Osteocyte (in vitro differentiated cells): ENCODE data around the gene KAZALD1. TPM values are rescaled to one million over a fixed set of nuclear protein-coding genes. Genes with fewer than 3 reads are reported as not detected.

Source experiments
- DNase-seq: peaks from one replicate; pipeline ENCODE4 v3.0.0; 2021; ENCODE audit warnings: mixed read lengths; ENCODE audit not compliant: unreplicated experiment; ENCODE audit errors: extremely low spot score
- H3K27ac Mint-ChIP-seq: one replicate; pipeline ENCODE4 v1.8.0; 2021; ENCODE audit warnings: mild to moderate bottlenecking, mixed read lengths; ENCODE audit not compliant: unreplicated experiment
- H3K27me3 Mint-ChIP-seq: one replicate; pipeline ENCODE4 v1.8.0; 2021; ENCODE audit warnings: mixed read lengths; ENCODE audit not compliant: unreplicated experiment
- H3K36me3 Mint-ChIP-seq: one replicate; pipeline ENCODE4 v1.8.0; 2021; ENCODE audit warnings: mixed read lengths; ENCODE audit not compliant: unreplicated experiment
- H3K4me1 Mint-ChIP-seq: one replicate; pipeline ENCODE4 v1.8.0; 2021; ENCODE audit warnings: mixed read lengths; ENCODE audit not compliant: unreplicated experiment
- H3K4me3 Mint-ChIP-seq: one replicate; pipeline ENCODE4 v1.8.0; 2021; ENCODE audit warnings: mild to moderate bottlenecking, moderate library complexity, mixed read lengths; ENCODE audit not compliant: unreplicated experiment
- H3K9me3 Mint-ChIP-seq: one replicate; pipeline ENCODE4 v1.8.0; 2021; ENCODE audit warnings: mixed read lengths; ENCODE audit not compliant: unreplicated experiment
- CTCF ChIP-seq: fragments of 200-600 bp; sonication (generic); IDR thresholded peaks from 2 replicates; pipeline ENCODE4 v1.5.0; 2021; ENCODE audit warnings: antibody characterized with exemption, mild to moderate bottlenecking, moderate library complexity
- total RNA-seq: library from RNA; stranded (reverse); gene quantifications from 2 replicates; pipeline ENCODE4 v1.2.1, GENCODE V29; 2021

Gene KAZALD1
- total RNA-seq, 1 donor from 2014 or later, result 49.0 TPM

GRCh38 chr10:101027106-101027720 is 34.6 kb upstream of the KAZALD1 start:
- H3K27ac Mint-ChIP-seq, result no peak overlapping the region
- H3K4me1 Mint-ChIP-seq, result peaks cover 8% of the 10 kb centered on the region
- no peaks in the 10 kb centered on the region for H3K27me3 Mint-ChIP-seq
- H3K4me3 Mint-ChIP-seq, result no peak overlapping the region
- no peak for TF ChIP-seq CTCF
- DNase-seq, result no peak
- H3K9me3 Mint-ChIP-seq, result no peaks in the 10 kb centered on the region
- H3K36me3 Mint-ChIP-seq, result no peaks in the 10 kb centered on the region

DNA sequence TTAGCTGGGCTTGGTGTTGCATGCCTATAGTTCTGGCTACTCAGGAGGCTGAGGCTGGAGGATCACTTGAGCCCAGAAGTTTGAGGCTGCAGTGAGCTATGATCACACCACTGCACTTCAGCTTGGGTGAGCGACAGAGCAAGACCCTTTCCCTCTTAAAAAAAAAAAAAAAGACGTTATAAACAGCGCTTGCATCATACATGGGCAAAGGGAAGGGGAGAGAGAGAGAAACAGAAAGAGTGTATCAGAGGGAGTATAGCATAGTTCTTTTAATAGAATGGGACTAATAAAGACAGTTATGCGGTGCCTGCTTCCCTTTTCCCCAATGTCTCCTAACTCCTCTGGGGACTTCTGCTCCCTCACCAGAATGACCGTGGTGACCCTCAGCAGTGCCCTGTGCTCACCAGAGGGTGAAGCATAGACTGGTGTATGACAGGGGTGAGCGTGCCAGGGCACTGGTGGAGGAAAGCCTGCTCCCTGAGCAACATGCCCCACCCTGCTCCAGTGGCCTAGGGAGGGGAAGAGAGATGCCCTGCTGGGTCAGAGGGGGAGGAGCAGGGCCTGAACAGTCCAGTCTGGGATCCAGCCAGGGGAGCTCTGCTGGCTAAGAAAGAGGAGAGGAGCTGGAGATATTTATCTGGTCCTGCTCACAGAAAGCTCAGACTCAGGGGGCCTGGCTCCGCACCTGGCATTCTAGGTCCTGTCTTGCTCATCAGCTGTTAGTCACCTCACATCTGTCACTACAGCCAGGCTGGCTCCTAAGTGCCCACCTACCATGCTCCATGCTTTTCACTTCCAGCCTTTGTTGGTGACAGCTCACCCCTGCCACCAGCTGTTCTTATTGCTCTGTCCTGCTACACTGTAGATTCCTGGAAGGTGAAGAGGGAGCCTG is 33.1 kb upstream of the KAZALD1 start:
- Mint-ChIP-seq H3K27me3 (no peaks in the 10 kb centered on the region), H3K9me3 (no peaks in the 10 kb centered on the region), H3K36me3 (no peaks in the 10 kb centered on the region), H3K4me3 (no peak overlapping the region), H3K27ac (no peak overlapping the region), H3K4me1 (peaks cover 22% of the 10 kb centered on the region)
- DNase-seq, result no peak
- TF ChIP-seq CTCF, result no peak

GRCh38 chr10:101029520-101030295 is 32.1 kb upstream of the KAZALD1 start:
- no peaks in the 10 kb centered on the region for H3K9me3 Mint-ChIP-seq
- H3K27me3 Mint-ChIP-seq, result no peaks in the 10 kb centered on the region
- H3K27ac Mint-ChIP-seq, result no peak overlapping the region
- no peak overlapping the region for H3K4me3 Mint-ChIP-seq
- peaks cover 26% of the 10 kb centered on the region for H3K4me1 Mint-ChIP-seq
- no peaks in the 10 kb centered on the region for H3K36me3 Mint-ChIP-seq
- TF ChIP-seq CTCF, result no peak
- no peak for DNase-seq

DNA sequence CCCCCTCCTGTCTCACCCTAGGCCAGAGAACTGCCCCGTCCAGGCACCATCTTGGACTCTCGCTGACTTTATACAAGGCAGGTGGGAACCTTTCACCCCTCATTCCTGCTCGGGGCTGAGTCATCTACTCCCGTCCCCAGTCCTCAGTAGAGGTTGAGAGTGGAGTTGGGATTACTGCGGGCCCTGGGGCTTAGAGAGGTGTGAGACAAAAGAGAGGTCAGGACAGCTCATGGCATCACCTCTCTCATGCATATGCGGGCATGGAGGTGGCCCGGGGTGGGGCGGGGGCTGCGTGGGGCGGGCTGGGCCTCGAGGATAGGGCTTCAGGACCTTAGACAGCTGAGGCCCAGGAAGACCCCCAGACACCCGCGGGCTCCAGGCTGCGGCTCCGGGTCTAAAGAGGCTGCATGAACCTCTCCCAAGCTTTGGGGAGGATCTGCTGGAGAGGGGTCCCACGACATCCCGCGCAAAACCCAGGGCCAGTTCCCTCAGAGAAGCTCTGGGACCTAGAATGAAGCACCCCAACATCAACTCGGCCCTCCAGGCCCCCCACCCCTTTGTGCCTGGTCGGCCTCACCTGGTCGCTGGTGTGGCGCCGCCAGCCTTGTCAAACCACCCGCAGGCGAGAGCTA is 31.2 kb upstream of the KAZALD1 start:
- Mint-ChIP-seq H3K27me3 (no peaks in the 10 kb centered on the region), H3K36me3 (no peaks in the 10 kb centered on the region), H3K9me3 (no peaks in the 10 kb centered on the region), H3K27ac (peak overlapping the region; percentile 95), H3K4me3 (peak overlapping the region; percentile 84), H3K4me1 (peaks cover 26% of the 10 kb centered on the region)
- no peak for DNase-seq
- no peak for TF ChIP-seq CTCF
